ENCODE data around the gene GIT1. TPM values are rescaled to one million over a fixed set of nuclear protein-coding genes. Genes with fewer than 3 reads are reported as not detected.

Gene GIT1
- total and polyA plus RNA-seq, 8 donors = 38.7 to 57.3 (median 40.7) TPM

DNA sequence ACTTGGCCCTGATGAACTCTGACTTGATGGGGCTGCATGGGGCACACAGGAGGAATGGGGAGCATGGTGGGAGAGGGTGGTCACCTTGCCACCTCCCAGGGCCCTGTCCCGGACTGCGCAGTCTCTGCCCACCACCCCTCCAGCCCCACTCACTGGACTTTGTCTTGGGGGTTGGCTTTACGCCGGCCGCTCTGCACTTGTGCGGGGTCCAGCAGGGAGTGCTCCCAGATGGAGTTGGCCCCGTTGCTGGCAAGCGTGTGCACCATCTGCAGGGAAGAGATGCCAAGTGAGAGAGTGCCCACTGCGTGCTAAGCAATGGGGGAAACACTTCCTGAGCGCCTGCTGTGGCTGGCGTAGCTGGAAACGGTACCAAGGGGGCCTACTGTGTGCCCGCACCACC lies 6.7 kb downstream of the GIT1 start:
- Histone ChIP-seq H3K27ac (no peak overlapping the region), H3K4me3 (no peak overlapping the region), H3K27me3 (no peaks in the 10 kb centered on the region), H3K36me3 (peaks cover 0 to 46% of the 10 kb centered on the region in 2 donors), H3K4me1 (peaks cover 8 to 55% of the 10 kb centered on the region in 2 donors), H3K9me3 (no peaks in the 10 kb centered on the region)
- intact Hi-C loops (cut with DNase I) = no loop called here
- ATAC-seq (no peak), DNase-seq (peak in 1 of 4 donors; percentile 64)
- TF ChIP-seq, protein P1, sequence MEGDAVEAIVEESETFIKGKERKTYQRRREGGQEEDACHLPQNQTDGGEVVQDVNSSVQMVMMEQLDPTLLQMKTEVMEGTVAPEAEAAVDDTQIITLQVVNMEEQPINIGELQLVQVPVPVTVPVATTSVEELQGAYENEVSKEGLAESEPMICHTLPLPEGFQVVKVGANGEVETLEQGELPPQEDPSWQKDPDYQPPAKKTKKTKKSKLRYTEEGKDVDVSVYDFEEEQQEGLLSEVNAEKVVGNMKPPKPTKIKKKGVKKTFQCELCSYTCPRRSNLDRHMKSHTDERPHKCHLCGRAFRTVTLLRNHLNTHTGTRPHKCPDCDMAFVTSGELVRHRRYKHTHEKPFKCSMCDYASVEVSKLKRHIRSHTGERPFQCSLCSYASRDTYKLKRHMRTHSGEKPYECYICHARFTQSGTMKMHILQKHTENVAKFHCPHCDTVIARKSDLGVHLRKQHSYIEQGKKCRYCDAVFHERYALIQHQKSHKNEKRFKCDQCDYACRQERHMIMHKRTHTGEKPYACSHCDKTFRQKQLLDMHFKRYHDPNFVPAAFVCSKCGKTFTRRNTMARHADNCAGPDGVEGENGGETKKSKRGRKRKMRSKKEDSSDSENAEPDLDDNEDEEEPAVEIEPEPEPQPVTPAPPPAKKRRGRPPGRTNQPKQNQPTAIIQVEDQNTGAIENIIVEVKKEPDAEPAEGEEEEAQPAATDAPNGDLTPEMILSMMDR (IDR thresholded peaks at IDR 0.05) = no peak

- Histone ChIP-seq H3K9me3 (no peaks in the 10 kb centered on the region), H3K27ac (no peak overlapping the region), H3K36me3 (peaks cover 0 to 51% of the 10 kb centered on the region in 2 donors), H3K4me3 (no peak overlapping the region), H3K4me1 (peaks cover 4 to 50% of the 10 kb centered on the region in 2 donors), H3K27me3 (no peaks in the 10 kb centered on the region)
- ATAC-seq = no peak
- DNase-seq = peak in 1 of 4 donors; percentile 35
- intact Hi-C loops (cut with DNase I) = no loop called here
- TF ChIP-seq, protein P1 (IDR thresholded peaks at IDR 0.05) = no peak
Observed at GRCh38 chr17:29582254-29582765, 7.1 kb downstream of the GIT1 start.

- intact Hi-C loops (cut with DNase I) = no loop called here
- TF ChIP-seq, protein P1 (IDR thresholded peaks at IDR 0.05) = no peak
- ATAC-seq (no peak), DNase-seq (peak in 1 of 4 donors; percentile 67)
- Histone ChIP-seq H3K27me3 (no peaks in the 10 kb centered on the region), H3K4me1 (peaks cover 4 to 44% of the 10 kb centered on the region in 2 donors), H3K36me3 (peaks cover 0 to 57% of the 10 kb centered on the region in 2 donors), H3K4me3 (no peak overlapping the region), H3K27ac (no peak overlapping the region), H3K9me3 (no peaks in the 10 kb centered on the region)
Observed at GRCh38 chr17:29581583-29582253, 7.7 kb downstream of the GIT1 start.

DNA sequence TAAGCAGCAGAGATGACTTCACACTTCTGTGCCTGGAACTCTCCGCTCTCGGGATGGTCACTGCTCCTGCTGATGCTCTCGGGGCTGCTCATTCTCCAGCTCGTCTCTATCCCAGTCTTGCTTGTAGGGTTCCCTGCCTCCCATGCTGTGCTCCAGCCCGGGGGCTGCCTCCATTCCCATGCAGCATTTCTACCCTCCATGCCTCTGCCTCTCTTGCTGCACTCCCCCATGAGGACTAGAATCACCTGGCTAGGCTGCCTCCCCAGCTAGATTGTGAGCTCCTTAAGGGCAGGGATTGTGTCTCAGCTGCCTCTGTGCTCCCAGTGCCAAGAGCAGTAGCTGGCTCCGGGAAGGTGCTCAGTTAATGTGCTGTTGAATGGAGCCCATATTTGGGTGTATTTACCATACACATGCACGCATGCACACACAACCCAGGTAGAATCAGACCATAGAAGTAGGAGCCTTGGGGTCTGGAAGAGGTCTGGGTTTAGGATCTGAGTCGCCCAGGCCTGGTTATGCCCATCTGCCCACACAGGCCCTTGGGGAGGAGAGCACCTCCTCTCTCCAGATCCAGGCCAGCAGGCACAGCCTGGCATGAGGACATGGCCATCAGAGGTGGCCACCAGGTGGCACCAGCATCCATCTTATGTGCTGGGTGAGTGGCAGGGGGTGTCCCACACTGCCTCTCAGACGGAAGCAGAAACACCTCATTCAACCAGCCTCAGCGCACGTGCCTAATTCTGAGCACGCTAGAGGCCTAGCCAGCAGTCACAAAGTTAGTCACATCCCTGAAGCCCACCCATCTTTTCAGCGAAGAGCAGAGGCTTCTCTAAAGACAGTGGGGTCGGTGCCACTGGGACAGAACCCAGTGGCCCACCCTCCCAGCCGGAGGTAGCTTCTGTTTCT lies 9.3 kb downstream of the GIT1 start:
- Histone ChIP-seq H3K9me3 (no peaks in the 10 kb centered on the region), H3K4me3 (no peak overlapping the region), H3K4me1 (peaks cover 4 to 28% of the 10 kb centered on the region in 2 donors), H3K27ac (no peak overlapping the region), H3K27me3 (no peaks in the 10 kb centered on the region), H3K36me3 (peaks cover 0 to 73% of the 10 kb centered on the region in 2 donors)
- TF ChIP-seq, protein P1 (IDR thresholded peaks at IDR 0.05) = peak; percentile 72 to 95
- peak; percentile 42 to 96 (median 84) for DNase-seq
- ATAC-seq = peak; percentile 93
- intact Hi-C loops (cut with DNase I) = no loop called here
